GM23338 (cell line): ENCODE results near the gene PTGIS. TPM values are rescaled to one million over a fixed set of nuclear protein-coding genes. Genes with fewer than 3 reads are reported as not detected.

Experiments used
- ATAC-seq: fragments of 200-7000 bp; cut with Tn5 transposase; 3 replicates; pipeline ENCODE4 v1.9.1; 2020
- DNase-seq: peaks from one replicate; pipeline ENCODE4 v3.0.0-alpha.2; 2015; ENCODE audit warnings: low spot score
- H2AFZ ChIP-seq: fragments of 200-600 bp; sonication (generic); 2 replicates; pipeline ENCODE4 v1.8.0; 2016; ENCODE audit warnings: antibody characterized with exemption, mild to moderate bottlenecking, moderate library complexity
- H3F3A ChIP-seq: fragments of 200-600 bp; sonication (generic); replicated peaks from 2 replicates; pipeline ENCODE4 v1.8.0; 2017; ENCODE audit warnings: antibody characterized with exemption, mixed run types, low read depth
- H3K27ac ChIP-seq: fragments of 200-600 bp; sonication (generic); 2 replicates; pipeline ENCODE4 v1.6.1; 2016; ENCODE audit warnings: low read depth
- H3K27me3 ChIP-seq: fragments of 200-600 bp; sonication (generic); 2 replicates; pipeline ENCODE4 v1.8.0; 2016; ENCODE audit warnings: mild to moderate bottlenecking, mixed run types, moderate library complexity; ENCODE audit not compliant: insufficient read depth
- H3K36me3 ChIP-seq: fragments of 200-600 bp; sonication (generic); 2 replicates; pipeline ENCODE4 v1.8.0; 2016; ENCODE audit warnings: mild to moderate bottlenecking; ENCODE audit not compliant: insufficient read depth
- H3K4me1 ChIP-seq: fragments of 200-600 bp; sonication (generic); 2 replicates; pipeline ENCODE4 v1.8.0; 2016; ENCODE audit warnings: mild to moderate bottlenecking, moderate library complexity; ENCODE audit not compliant: insufficient read depth
- H3K4me2 ChIP-seq: fragments of 200-600 bp; sonication (generic); 2 replicates; pipeline ENCODE4 v1.7.1; 2017; ENCODE audit warnings: mixed run types
- H3K4me3 ChIP-seq: fragments of 200-600 bp; sonication (generic); 2 replicates; pipeline ENCODE4 v1.6.1; 2016; ENCODE audit warnings: mixed run types
- H3K79me2 ChIP-seq: fragments of 200-600 bp; sonication (generic); replicated peaks from 2 replicates; pipeline ENCODE4 v1.8.0; 2017; ENCODE audit warnings: mild to moderate bottlenecking; ENCODE audit not compliant: insufficient read depth
- H3K9me2 ChIP-seq: fragments of 200-600 bp; sonication (generic); 2 replicates; pipeline ENCODE4 v1.8.0; 2017; ENCODE audit not compliant: insufficient read depth
- H4K20me1 ChIP-seq: fragments of 200-600 bp; sonication (generic); replicated peaks from 2 replicates; pipeline ENCODE4 v1.8.0; 2017; ENCODE audit warnings: mild to moderate bottlenecking; ENCODE audit not compliant: insufficient read depth
- H3K27ac Mint-ChIP-seq: 2 replicates; pipeline ENCODE4 v1.8.0; 2020; ENCODE audit warnings: inconsistent platforms, mild to moderate bottlenecking, moderate library complexity, mixed read lengths
- H3K27me3 Mint-ChIP-seq: 3 replicates; pipeline ENCODE4 v1.8.0; 2022; ENCODE audit warnings: low read depth, mild to moderate bottlenecking, moderate library complexity, mixed read lengths, inconsistent platforms; ENCODE audit not compliant: insufficient read depth, poor library complexity
- H3K36me3 Mint-ChIP-seq: 3 replicates; pipeline ENCODE4 v1.8.0; 2021; ENCODE audit warnings: low read depth, mild to moderate bottlenecking, inconsistent platforms, moderate library complexity, mixed read lengths
- H3K4me1 Mint-ChIP-seq: 3 replicates; pipeline ENCODE4 v1.8.0; 2020; ENCODE audit warnings: mild to moderate bottlenecking, inconsistent platforms, mixed read lengths
- H3K4me3 Mint-ChIP-seq: 3 replicates; pipeline ENCODE4 v1.8.0; 2021; ENCODE audit warnings: moderate library complexity, mild to moderate bottlenecking, inconsistent platforms, mixed read lengths
- H3K9me3 Mint-ChIP-seq: 3 replicates; pipeline ENCODE4 v1.8.0; 2020; ENCODE audit warnings: moderate library complexity, mild to moderate bottlenecking, inconsistent platforms, mixed read lengths
- CREB1 ChIP-seq: fragments of 250-450 bp; sonication (Bioruptor Pico); IDR thresholded peaks from 2 replicates; pipeline ENCODE4 v1.5.0; 2020; ENCODE audit warnings: low read depth, mild to moderate bottlenecking, moderate library complexity
- EZH2 ChIP-seq: fragments of 200-600 bp; sonication (generic); IDR thresholded peaks from one replicate; pipeline ENCODE4 v1.8.0; 2017; ENCODE audit warnings: antibody characterized with exemption, mild to moderate bottlenecking, low read depth; ENCODE audit not compliant: unreplicated experiment
- JUNB ChIP-seq: IDR thresholded peaks from one replicate; pipeline ENCODE4 v1.6.1; 2016; ENCODE audit warnings: antibody characterized with exemption; ENCODE audit not compliant: unreplicated experiment
- NANOG ChIP-seq: IDR thresholded peaks from 2 replicates; pipeline ENCODE4 v1.6.1; 2016; ENCODE audit warnings: antibody characterized with exemption, borderline replicate concordance
- POLR2AphosphoS5 ChIP-seq: IDR thresholded peaks from 2 replicates; pipeline ENCODE4 v1.6.1; 2016; ENCODE audit warnings: antibody characterized with exemption, low read depth
- STAT1 ChIP-seq: IDR thresholded peaks from one replicate; pipeline ENCODE4 v1.6.1; 2016; ENCODE audit warnings: antibody characterized with exemption; ENCODE audit not compliant: unreplicated experiment
- ZNF462 ChIP-seq: fragments of 250-450 bp; sonication (Bioruptor Pico); IDR thresholded peaks from 2 replicates; pipeline ENCODE4 v1.5.0; 2020; ENCODE audit warnings: mild to moderate bottlenecking, moderate library complexity
- polyA plus RNA-seq: library from polyadenylated mRNA; unstranded; fragments of >200 nt; fragmentation: Nextera tagmentation; extraction: Ambion mirVana; gene quantifications from 2 replicates; pipeline ENCODE4 v1.2.1, GENCODE V29; 2016
- total RNA-seq: library from RNA; depleted of rRNA; stranded (reverse); fragments of >200 nt; shearing (Covaris generic); gene quantifications from 2 replicates; pipeline ENCODE4 v1.2.3, GENCODE V29; 2014

The PTGIS gene
- total and polyA plus RNA-seq, 2 experiments from 2014 or later: 6.6 to 28.7 TPM

- TF ChIP-seq ZNF462 (CRISPR knock-in tag) (no peak), POLR2AphosphoS5 (no peak), CREB1 (no peak), STAT1 (no peak), EZH2 (no peak)
These were observed 19.2 kb upstream of the PTGIS start (continued) for GRCh38 chr20:49587111-49587570.

GRCh38 chr20:49585585-49586245, 17.8 kb upstream of the PTGIS start:
- Histone ChIP-seq H3K27ac (no peak overlapping the region), H3K4me2 (no peak overlapping the region), H2AFZ (no peak overlapping the region; the same call in 1 of the 2 replicates), H3K9me2 (no peaks in the 10 kb centered on the region), H3K36me3 (no peaks in the 10 kb centered on the region), H3K4me3 (no peak overlapping the region), H3K27me3 (no peaks in the 10 kb centered on the region), H4K20me1 (no peaks in the 10 kb centered on the region), H3K79me2 (no peaks in the 10 kb centered on the region), H3F3A (no peaks in the 10 kb centered on the region; the same call in 1 of the 2 replicates), H3K4me1 (no peaks in the 10 kb centered on the region)
- Mint-ChIP-seq H3K27ac (no peak overlapping the region), H3K36me3 (no peaks in the 10 kb centered on the region), H3K9me3 (peaks cover 7% of the 10 kb centered on the region), H3K4me3 (no peak overlapping the region), H3K27me3 (peaks cover 2% of the 10 kb centered on the region), H3K4me1 (no peaks in the 10 kb centered on the region; the same call in 2 of the 3 replicates)
- DNase-seq: no peak
- ATAC-seq: no peak
- TF ChIP-seq EZH2: no peak
- TF ChIP-seq STAT1: no peak
- no peak for TF ChIP-seq ZNF462 (CRISPR knock-in tag)
- no peak for TF ChIP-seq NANOG
- TF ChIP-seq JUNB: no peak
